ENCODE results near the gene PDZRN3. TPM values are rescaled to one million over a fixed set of nuclear protein-coding genes. Genes with fewer than 3 reads are reported as not detected.

PDZRN3 gene
- total and polyA plus RNA-seq, 2 of the 13 experiments (the other 11 are each of a cell fraction or from before 2014, with no cell fraction given), result not detected

DNA sequence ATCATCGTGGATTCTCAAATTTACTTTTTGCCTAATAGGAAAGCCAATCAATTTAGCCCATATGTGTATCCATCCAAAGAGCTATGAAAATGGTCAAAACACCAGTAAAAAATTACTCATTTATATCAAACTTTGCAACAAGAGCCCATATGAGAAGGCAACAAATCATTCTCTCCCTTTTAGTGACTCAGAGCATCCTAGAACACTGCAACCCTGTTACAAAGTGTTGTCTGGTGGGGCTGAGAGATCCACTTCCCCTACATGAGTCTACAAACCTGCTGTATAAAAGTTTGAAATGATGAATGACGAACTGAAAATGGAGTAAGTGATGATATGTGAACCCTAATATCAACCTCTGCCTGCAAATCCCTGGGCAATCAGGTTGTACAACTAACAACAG lies 23.3 kb downstream of the PDZRN3 start (continued):
- TF ChIP-seq, protein P1, sequence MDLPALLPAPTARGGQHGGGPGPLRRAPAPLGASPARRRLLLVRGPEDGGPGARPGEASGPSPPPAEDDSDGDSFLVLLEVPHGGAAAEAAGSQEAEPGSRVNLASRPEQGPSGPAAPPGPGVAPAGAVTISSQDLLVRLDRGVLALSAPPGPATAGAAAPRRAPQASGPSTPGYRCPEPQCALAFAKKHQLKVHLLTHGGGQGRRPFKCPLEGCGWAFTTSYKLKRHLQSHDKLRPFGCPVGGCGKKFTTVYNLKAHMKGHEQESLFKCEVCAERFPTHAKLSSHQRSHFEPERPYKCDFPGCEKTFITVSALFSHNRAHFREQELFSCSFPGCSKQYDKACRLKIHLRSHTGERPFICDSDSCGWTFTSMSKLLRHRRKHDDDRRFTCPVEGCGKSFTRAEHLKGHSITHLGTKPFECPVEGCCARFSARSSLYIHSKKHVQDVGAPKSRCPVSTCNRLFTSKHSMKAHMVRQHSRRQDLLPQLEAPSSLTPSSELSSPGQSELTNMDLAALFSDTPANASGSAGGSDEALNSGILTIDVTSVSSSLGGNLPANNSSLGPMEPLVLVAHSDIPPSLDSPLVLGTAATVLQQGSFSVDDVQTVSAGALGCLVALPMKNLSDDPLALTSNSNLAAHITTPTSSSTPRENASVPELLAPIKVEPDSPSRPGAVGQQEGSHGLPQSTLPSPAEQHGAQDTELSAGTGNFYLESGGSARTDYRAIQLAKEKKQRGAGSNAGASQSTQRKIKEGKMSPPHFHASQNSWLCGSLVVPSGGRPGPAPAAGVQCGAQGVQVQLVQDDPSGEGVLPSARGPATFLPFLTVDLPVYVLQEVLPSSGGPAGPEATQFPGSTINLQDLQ (CRISPR knock-in tag; IDR thresholded peaks at IDR 0.05), result no peak
- TF ChIP-seq ZNF138 (CRISPR knock-in tag; IDR thresholded peaks at IDR 0.05; ENCODE audit: low read depth), result no peak
- TF ChIP-seq ATF7-NPFF (CRISPR knock-in tag; IDR thresholded peaks at IDR 0.05; ENCODE audit: low read depth), result no peak
- no peak for TF ChIP-seq NFKB2 (CRISPR knock-in tag; IDR thresholded peaks at IDR 0.05; ENCODE audit: borderline replicate concordance)
- TF ChIP-seq ZBTB1 (CRISPR knock-in tag; IDR thresholded peaks at IDR 0.05; ENCODE audit: borderline replicate concordance), result no peak
- TF ChIP-seq, protein P2, sequence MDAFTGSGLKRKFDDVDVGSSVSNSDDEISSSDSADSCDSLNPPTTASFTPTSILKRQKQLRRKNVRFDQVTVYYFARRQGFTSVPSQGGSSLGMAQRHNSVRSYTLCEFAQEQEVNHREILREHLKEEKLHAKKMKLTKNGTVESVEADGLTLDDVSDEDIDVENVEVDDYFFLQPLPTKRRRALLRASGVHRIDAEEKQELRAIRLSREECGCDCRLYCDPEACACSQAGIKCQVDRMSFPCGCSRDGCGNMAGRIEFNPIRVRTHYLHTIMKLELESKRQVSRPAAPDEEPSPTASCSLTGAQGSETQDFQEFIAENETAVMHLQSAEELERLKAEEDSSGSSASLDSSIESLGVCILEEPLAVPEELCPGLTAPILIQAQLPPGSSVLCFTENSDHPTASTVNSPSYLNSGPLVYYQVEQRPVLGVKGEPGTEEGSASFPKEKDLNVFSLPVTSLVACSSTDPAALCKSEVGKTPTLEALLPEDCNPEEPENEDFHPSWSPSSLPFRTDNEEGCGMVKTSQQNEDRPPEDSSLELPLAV (CRISPR knock-in tag; conservative IDR thresholded peaks at IDR 0.05; ENCODE audit: low read depth), result no peak
- TF ChIP-seq, protein P3, sequence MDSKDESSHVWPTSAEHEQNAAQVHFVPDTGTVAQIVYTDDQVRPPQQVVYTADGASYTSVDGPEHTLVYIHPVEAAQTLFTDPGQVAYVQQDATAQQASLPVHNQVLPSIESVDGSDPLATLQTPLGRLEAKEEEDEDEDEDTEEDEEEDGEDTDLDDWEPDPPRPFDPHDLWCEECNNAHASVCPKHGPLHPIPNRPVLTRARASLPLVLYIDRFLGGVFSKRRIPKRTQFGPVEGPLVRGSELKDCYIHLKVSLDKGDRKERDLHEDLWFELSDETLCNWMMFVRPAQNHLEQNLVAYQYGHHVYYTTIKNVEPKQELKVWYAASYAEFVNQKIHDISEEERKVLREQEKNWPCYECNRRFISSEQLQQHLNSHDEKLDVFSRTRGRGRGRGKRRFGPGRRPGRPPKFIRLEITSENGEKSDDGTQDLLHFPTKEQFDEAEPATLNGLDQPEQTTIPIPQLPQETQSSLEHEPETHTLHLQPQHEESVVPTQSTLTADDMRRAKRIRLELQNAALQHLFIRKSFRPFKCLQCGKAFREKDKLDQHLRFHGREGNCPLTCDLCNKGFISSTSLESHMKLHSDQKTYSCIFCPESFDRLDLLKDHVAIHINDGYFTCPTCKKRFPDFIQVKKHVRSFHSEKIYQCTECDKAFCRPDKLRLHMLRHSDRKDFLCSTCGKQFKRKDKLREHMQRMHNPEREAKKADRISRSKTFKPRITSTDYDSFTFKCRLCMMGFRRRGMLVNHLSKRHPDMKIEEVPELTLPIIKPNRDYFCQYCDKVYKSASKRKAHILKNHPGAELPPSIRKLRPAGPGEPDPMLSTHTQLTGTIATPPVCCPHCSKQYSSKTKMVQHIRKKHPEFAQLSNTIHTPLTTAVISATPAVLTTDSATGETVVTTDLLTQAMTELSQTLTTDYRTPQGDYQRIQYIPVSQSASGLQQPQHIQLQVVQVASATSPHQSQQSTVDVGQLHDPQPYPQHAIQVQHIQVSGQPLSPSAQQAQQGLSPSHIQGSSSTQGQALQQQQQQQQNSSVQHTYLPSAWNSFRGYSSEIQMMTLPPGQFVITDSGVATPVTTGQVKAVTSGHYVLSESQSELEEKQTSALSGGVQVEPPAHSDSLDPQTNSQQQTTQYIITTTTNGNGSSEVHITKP (CRISPR knock-in tag; IDR thresholded peaks at IDR 0.05; ENCODE audit: low read depth), result no peak
- no peak for TF ChIP-seq ZNF136 (CRISPR knock-in tag; IDR thresholded peaks at IDR 0.05; ENCODE audit: low read depth)
- no peak for TF ChIP-seq SSRP1 (CRISPR knock-in tag; IDR thresholded peaks at IDR 0.05)

Data from HepG2 (cell line).